ENCODE results near the gene ADAMTSL4. TPM values are rescaled to one million over a fixed set of nuclear protein-coding genes. Genes with fewer than 3 reads are reported as not detected.

The ADAMTSL4 gene
- total RNA-seq, 1 experiment from 2014 or later, result 9.5 TPM

- Histone ChIP-seq H3K36me3 (ENCODE audit: control insufficient read depth, insufficient read depth, low read length) (no peaks in the 10 kb centered on the region), H3K4me3 (ENCODE audit: low read depth in 2 of 2, low read length in 2 of 2) (no peak overlapping the region), H3K4me1 (ENCODE audit: control insufficient read depth, insufficient read depth, low read length) (peaks cover 30% of the 10 kb centered on the region), H3K27ac (ENCODE audit: low read length) (no peak overlapping the region), H3K27me3 (ENCODE audit: control insufficient read depth, insufficient read depth, low read length) (no peaks in the 10 kb centered on the region), H3K9me3 (ENCODE audit: control insufficient read depth, insufficient read depth, low read depth, low read length) (no peaks in the 10 kb centered on the region)
- ATAC-seq (no peak), DNase-seq (ENCODE audit: low read depth, low spot score) (no peak)
- in situ Hi-C loops (cut with HindIII; ENCODE audit: low pct_unique_long_range_greater_than_20kb, low sequenced_read_pairs) (no loop called here), intact Hi-C loops (cut with micrococcal nuclease; ENCODE audit: unreplicated experiment) (no loop called here)
- ChIA-PET CTCF (no interaction called here), POLR2A (interaction anchor here (0.6 to 0.7 kb wide), 2 partner anchors 131 to 142 kb away, joined by 4 to 9 read pairs; partner anchors contain the start of gene GOLPH3L)
- BruUV-seq (replicated peaks), result no TSS peak
- TF ChIP-seq REST (IDR thresholded peaks at IDR 0.05; ENCODE audit: insufficient read depth in 1 of 2, low read depth in 2 of 2, low read length in 1 of 2) (no peak), CTCF (IDR thresholded peaks at IDR 0.05) (no peak), POLR2AphosphoS5 (IDR thresholded peaks at IDR 0.05; ENCODE audit: low read depth, low read length) (no peak), TCF7L2 (IDR thresholded peaks at IDR 0.05; ENCODE audit: low read depth, low read length) (no peak), SIN3A (IDR thresholded peaks at IDR 0.05; ENCODE audit: borderline replicate concordance, insufficient read depth, low read depth, low read length) (no peak)
Measured at GRCh38 chr1:150555198-150555970, 6.2 kb downstream of the ADAMTSL4 start.

- intact Hi-C loops (cut with micrococcal nuclease; ENCODE audit: unreplicated experiment) (no loop called here), in situ Hi-C loops (cut with HindIII; ENCODE audit: low pct_unique_long_range_greater_than_20kb, low sequenced_read_pairs) (no loop called here)
- H3K27ac ChIP-seq (ENCODE audit: low read length), result no peak overlapping the region
- no peak for TF ChIP-seq REST (IDR thresholded peaks at IDR 0.05; ENCODE audit: insufficient read depth in 1 of 2, low read depth in 2 of 2, low read length in 1 of 2)
- no peak for TF ChIP-seq SIN3A (IDR thresholded peaks at IDR 0.05; ENCODE audit: borderline replicate concordance, insufficient read depth, low read depth, low read length)
- no peak for TF ChIP-seq CTCF (IDR thresholded peaks at IDR 0.05)
- no peak for TF ChIP-seq POLR2AphosphoS5 (IDR thresholded peaks at IDR 0.05; ENCODE audit: low read depth, low read length)
- no peak for TF ChIP-seq TCF7L2 (IDR thresholded peaks at IDR 0.05; ENCODE audit: low read depth, low read length)
- H3K27me3 ChIP-seq (ENCODE audit: control insufficient read depth, insufficient read depth, low read length), result no peaks in the 10 kb centered on the region
- BruUV-seq (replicated peaks), result no TSS peak
- no peak overlapping the region for H3K4me3 ChIP-seq (ENCODE audit: low read depth in 2 of 2, low read length in 2 of 2)
- no peaks in the 10 kb centered on the region for H3K36me3 ChIP-seq (ENCODE audit: control insufficient read depth, insufficient read depth, low read length)
- no peak for ATAC-seq
- DNase-seq (ENCODE audit: low read depth, low spot score), result no peak
- H3K4me1 ChIP-seq (ENCODE audit: control insufficient read depth, insufficient read depth, low read length), result peaks cover 27% of the 10 kb centered on the region
- no peaks in the 10 kb centered on the region for H3K9me3 ChIP-seq (ENCODE audit: control insufficient read depth, insufficient read depth, low read depth, low read length)
- ChIA-PET CTCF (no interaction called here), POLR2A (no interaction called here)
Measured at GRCh38 chr1:150555971-150556865, 7.0 kb downstream of the ADAMTSL4 start.

All from Panc1 (cell line).